Activated CD4-positive, alpha-beta T cell treated with anti-CD3 and anti-CD28 coated beads, Interleukin-2, amount 50 U/mL, for 4 hours (primary cell): ENCODE results near the gene SORCS2.
"Not testable (repeated sequence)": the region's sequence is repeated elsewhere in the genome, so short reads cannot be mapped to it uniquely, and the experiment has no call there.

ENCODE experiments used
- DNase-seq, 2 experiments: peaks; one replicate each; pipeline ENCODE4 v3.0.0-alpha.2; 2020

SORCS2 gene

GRCh38 chr4:7434141-7434765, 241.9 kb downstream of the SORCS2 start:
- no peak for DNase-seq

- DNase-seq, result no peak
Observed at GRCh38 chr4:7434766-7435150, 242.4 kb downstream of the SORCS2 start, which contains the start of gene PSAPL1. Gene PSAPL1, minus strand, starts transcription at chr4:7434930. Its CDS starts 51 bp downstream, at chr4:7434879.

GRCh38 chr4:7435471-7436061, 243.2 kb downstream of the SORCS2 start:
- no peak for DNase-seq

DNA sequence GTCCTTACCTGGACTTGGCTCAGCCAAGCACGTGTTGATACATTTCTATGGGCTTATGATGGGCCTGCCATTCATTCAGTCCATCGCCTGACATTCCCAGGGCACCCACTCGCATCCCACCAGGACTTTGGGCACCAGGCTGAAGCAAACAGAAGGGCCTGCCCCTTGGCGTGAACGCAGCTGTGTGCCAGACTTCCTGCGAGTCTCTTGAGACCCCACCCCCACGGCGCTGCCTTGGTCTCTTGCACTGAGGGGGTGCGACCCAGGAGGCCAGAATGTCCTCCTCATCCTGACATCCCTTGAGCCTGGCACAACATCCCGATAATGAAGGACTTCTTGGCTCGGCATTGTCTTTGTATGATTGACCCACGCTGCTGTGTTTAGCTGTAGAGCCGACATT, 243.9 kb downstream of the SORCS2 start:
- DNase-seq, result no peak

- DNase-seq, result no peak
Observed at GRCh38 chr4:7439699-7440098, 247.4 kb downstream of the SORCS2 start.

DNA sequence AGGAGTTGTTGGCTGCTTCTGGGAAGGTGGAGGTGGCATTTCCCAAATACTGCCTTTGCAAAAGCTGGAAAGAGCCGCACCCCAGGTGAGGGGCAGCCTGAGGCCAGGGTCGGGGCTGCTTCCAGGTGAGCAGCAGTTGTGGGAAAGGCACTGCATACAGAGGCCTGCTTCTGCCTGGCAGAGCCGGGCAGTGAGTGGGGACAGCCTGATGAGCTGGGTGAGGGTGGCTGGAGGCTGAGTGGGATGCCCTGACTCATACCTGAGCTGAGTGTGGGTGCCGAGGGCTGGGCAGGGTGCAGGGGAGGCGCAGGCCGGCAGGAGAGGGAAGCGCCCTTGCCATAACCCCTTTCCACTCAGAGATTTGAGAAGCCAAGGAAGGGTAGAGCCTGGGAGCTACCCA, 248.9 kb downstream of the SORCS2 start:
- DNase-seq, result no peak

DNA sequence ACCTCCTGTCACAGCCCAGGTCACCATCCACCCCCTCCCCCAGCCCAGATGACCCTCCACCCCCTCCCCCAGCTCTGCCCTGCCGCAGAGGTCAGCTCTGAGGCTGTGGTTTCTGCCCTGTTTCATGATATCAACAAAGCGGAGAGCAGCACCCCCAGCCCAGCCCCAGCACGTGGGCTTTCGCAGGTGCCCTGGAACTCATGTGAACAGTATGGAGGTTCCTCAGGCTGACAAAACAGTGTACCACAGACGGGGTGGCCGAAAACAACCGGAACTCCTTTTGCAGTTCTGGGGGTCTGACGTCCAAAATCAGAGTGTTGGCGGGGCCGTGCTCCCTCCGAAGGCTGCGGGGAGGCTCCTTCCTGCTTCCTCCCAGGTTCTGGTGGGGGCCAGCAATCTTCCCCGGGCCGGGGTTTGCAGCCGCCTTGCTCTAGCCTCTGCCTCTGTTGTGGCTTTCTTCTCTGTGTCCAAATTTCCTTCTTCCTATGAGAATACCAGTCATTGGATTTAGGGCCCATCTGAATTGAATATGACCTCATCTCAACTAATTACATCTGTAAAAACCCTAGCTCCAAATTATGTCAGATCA, 250.3 kb downstream of the SORCS2 start:
- no peak for DNase-seq

GRCh38 chr4:7444314-7444713, 252.0 kb downstream of the SORCS2 start:
- no peak for DNase-seq

- no peak for DNase-seq
Observed at GRCh38 chr4:7444731-7445130, 252.4 kb downstream of the SORCS2 start.

- no peak for DNase-seq
Observed at GRCh38 chr4:7447236-7447635, 254.9 kb downstream of the SORCS2 start.

GRCh38 chr4:7448036-7448435, 255.7 kb downstream of the SORCS2 start:
- DNase-seq, result no peak

- DNase-seq, result no peak
Observed at GRCh38 chr4:7450775-7451433, 258.6 kb downstream of the SORCS2 start.

DNA sequence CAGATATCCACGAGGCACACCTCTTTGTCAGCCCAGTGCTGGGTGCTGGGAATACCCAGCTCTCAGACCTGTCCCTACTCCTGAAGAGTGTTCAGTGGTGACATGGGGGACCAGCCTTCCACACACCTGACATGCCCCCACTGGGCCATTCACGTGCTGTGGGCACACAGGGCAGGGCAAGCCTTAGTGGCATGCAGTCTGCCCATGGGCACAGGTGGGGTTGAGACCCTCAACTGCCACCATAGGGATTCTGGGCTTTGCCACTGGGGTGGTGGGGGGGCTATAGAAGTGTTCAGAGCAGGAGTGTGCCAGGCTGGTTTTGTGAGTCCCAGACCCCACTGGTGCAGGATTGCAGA, 259.1 kb downstream of the SORCS2 start:
- DNase-seq, result no peak

DNA sequence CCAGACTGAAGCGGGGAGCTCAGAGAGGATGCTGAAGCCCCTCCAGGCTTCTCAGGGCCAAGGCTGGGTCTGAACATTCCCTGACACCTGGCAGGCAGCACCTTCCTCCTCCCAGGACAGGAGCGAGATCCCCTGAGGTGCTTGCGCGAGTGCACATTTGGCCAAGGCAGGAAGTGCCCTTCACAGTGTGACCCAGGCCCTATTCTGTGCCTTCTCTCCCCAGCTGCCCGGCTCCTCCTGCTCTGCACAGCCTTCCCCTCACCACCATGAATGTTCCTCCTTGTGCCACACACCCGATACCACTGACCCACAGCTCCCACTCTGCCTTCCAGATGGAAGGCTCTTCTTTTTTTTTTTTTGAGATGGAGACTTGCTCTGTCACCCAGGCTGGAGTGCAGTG, 259.5 kb downstream of the SORCS2 start:
- no peak for DNase-seq

DNA sequence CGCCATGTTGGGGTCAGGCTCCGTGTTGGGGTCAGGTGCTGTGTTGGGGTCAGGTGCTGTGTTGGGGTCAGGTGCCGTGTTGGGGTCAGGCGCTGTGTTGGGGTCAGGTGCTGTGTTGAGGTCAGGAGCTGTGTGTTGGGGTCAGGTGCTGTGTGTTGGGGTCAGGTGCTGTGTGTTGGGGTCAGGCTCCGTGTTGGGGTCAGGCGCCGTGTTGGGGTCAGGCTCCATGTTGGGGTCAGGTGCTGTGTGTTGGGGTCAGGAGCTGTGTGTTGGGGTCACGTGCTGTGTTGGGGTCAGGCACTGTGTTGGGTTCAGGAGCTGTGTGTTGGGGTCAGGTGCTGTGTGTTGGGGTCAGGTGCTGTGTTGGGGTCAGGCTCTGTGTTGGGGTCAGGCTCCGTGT, 260.5 kb downstream of the SORCS2 start:
- not testable (repeated sequence) for DNase-seq

GRCh38 chr4:7457201-7458065, 265.1 kb downstream of the SORCS2 start:
- no peak for DNase-seq

GRCh38 chr4:7458066-7458425, 265.7 kb downstream of the SORCS2 start:
- DNase-seq, result no peak

DNA sequence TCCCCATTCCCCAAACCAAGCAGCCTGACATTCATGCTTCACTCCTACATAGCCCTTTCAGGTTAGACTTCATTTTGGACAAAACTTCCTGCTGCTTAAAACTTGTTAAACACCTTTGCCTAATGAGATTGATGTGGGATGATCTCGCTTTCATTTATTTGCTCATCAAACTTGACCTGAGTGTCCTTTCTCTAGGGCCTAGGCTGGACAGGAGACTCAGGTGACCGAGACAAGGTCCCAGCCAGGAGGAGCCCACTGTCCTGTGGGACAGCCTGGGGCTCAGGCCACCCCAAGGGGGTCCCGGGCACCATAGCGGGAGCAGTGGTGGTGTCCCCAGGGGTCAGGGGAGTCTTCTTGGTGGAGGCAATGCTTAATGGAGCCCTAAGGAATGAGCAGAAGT, 266.1 kb downstream of the SORCS2 start:
- no peak for DNase-seq

- DNase-seq, result no peak
Observed at GRCh38 chr4:7459471-7459870, 267.1 kb downstream of the SORCS2 start.

- no peak for DNase-seq
Observed at GRCh38 chr4:7460566-7460965, 268.2 kb downstream of the SORCS2 start.

DNA sequence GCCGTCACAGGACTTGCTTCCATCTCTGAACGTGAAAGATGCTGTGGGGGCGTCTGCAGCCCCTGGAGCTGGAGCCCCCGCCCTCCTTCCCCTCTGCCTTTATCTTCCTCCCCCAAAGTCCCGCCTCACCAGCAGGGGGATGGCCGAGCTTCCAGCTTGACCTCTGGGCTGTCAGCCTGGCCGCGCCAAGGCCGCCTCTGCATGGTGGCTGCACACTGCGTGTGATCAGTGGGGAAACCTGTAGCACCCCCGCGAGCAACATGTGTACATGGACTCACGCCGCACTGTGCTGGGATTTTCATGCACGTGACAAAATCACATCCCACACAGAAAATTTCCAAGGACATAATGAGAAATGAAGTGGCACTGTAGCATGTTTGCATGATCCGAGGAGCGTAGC, 268.9 kb downstream of the SORCS2 start:
- no peak for DNase-seq

DNA sequence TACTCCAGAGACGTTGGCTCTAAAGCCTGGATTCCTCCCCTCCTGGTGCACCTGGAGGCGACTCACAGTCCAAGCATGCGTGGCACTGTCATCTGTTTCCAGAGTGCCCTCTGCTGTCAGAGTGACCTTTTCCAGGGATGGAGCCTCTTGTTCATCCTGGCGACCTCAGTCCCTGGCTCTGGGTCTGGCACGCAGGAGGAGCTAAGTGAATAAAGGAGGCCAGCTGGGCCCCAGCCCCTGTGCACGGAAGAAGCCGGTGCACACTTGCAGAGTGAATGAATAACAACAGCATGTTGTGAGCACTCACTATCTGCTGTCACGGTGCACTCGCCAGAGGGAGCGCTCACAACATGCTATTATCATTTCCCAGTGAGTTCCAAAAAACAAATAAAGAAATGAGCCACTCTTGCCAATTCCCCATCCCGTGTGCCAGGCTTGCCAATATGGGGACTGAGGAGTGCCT, 270.2 kb downstream of the SORCS2 start:
- DNase-seq, result no peak

GRCh38 chr4:7463566-7464258, 271.4 kb downstream of the SORCS2 start:
- no peak for DNase-seq
